ENCODE data around the gene RHBDF2.
"Not testable (repeated sequence)": the region's sequence is repeated elsewhere in the genome, so short reads cannot be mapped to it uniquely, and the experiment has no call there.

Gene RHBDF2

DNA sequence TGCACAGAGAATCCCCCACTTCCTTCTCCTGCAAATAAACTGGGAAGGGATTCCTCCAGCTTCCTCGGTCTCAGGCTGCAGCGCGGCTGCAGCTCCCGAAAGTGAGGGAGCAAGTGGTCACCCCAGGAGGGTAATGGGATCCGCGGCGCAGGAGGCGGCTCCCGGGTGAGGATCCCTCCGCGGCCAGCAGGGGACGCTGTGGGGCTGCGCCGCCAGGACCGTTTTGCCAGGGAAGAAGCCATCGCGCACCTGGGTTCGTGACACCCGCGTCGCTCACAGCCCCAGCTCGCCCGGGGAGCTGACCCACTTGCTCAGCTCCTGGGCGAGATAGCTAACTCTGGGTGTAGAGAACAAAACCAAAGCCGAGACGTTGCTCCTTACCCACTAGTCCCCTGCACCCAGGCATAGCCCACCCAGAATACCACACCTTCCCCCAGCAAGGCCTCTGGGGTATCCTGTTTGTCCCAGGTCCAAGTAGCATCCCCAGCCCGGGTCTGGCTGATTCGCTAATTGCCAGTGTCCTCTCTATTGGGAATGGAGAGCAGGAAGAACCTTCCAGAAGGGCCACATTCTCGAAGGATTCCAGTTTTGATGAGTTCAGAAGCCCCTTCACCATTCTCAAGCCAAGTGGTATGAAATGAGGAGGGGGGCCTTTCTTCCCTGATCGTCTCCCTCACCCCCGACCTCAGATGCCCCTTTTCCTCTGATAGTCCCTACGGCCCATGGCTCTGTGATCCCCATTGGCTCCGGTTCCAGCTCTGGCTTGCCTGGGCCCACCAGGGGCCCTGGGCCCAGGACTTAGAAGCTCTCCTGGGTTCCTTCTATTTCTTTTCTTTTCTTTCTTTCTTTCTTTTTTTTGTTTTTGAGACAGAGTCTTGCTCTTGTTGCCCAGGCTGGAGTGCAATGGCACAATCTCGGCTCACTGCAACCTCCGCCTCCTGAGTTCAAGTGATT lies 22.1 kb upstream of the RHBDF2 start:
- DNase-seq = peak; percentile 72

DNA sequence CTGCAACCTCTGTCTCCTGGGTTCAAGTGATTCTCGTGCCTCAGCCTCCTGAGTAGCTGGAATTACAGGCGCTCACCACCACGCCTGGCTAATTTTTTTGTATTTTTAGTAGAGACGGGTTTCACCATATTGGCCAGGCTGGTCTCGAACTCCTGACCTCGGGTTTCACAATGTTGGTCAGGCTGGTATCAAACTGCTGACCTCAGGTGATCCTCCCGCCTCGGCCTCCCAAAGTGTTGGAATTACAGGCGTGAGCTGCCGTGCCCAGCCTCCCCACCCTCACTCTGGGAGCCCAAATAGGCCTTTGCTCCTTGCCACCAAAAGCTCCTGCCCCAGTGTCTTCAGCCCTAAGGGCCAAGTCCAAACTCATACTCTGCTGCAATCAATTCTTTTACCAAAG lies 20.5 kb upstream of the RHBDF2 start:
- DNase-seq = not testable (repeated sequence)

DNA sequence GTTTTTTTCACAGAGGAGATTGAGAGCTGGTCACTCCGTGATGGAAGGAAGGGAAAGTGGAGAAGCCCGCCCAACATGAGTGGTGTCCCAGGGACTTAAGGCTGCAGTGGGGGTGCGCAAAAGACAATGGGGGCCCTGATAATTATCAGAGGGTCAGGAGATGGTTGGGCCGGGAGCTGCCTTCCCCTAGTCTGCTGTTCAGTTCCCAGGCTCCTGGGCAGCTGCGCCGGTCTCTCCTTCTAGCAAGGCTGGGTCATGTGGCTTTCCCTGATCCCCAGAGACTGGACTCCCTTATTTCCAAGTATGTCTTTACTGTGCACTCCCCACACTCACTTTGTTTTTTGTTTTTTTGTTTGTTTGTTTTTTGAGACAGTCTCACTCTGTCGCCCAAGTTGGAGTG lies 20.0 kb upstream of the RHBDF2 start:
- no peak for DNase-seq

DNA sequence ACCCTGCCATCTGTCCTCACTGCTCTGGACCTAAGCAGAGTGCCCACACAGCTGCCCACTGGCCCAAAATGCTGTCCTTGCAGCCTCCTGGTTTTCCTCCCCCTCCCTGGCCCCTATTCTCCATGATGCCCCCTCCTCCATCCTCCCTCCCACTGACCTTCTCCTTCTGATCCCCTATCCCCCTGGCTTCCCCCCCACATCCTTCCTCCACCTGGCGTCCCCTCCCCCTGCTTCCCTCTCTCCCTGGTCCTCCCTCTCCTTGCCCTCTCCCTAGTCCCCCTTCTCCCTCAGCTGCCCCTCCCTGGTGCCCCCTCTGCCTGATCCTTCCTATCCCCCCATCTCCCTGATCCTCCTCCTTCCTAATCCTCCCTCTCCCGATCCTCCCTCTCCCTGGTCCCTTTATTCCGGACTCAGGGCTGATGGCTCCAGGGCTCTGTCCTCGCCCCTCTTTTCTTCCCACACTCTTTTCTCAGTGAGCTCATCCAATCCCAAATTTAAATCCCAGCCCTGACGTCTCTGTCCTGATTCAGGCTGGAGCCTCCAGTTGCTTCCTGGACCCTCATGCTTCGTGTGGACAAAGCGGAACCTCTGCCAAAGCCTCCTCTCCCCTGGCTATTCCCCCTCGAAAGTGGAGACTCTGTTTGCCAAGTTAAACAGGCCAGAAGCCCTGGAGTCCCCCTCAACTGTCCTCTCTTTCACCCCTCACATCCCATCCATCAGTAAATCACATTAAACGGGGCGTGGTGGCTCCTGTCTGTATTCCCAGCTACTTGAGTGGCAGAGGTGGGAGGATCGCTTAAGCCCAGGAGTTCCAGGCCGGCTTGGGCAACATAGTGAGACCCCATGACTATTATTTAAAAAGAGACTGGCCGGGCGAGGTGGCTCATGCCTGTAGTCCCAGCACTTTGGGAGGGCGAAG lies 18.1 kb upstream of the RHBDF2 start:
- DNase-seq = no peak

DNA sequence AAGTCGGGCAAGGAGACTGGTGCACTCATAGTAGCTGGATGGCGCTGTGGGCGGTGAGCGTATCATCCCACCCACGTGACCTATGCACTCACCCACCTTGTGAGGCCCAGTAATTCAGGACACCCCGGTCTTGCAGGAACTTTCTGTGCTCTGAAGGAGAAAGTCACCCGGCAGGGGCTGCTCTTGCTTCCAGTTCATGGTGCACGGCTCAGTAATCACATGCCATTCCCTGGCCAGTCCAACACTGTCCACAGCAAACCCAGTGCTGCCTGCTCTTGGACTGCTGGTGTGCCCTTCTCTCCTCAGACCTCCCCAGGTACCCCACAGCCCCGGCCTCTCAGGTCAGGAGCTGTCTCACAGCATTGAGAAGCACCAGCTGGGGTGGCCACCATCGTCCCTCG lies 16.4 kb upstream of the RHBDF2 start:
- DNase-seq = no peak

DNA sequence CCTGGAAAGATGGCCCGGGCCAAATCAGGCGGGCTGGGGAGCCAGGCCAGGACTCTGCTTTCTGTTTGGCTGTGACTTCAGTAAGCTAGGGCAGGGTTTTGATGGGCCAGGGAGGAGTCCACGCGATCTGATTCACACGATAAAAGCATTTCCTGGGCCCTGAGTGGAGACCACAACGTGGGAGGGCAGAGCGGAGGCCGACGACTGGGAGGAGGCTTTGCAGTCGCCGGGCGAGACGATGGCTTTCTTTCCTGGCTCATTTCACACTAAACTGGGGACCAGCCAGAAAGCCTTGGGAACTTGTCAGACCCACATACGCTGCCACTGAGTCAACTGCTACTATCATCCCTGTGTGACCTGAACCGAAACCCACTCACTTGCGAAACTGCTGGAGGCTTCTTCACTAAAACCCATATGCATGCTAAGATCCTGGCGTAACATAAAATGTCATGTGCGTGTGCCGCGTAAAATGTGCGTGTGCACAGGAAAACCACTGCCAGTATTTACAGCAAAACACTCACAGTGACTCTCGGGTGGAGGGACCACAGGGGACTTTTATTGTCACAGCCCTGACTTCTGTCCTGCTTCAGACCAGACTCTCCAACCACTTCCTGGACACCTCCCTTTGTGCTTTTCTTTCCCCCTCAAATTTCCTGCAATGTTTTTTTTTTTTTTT lies 14.2 kb upstream of the RHBDF2 start:
- DNase-seq = peak; percentile 95

DNA sequence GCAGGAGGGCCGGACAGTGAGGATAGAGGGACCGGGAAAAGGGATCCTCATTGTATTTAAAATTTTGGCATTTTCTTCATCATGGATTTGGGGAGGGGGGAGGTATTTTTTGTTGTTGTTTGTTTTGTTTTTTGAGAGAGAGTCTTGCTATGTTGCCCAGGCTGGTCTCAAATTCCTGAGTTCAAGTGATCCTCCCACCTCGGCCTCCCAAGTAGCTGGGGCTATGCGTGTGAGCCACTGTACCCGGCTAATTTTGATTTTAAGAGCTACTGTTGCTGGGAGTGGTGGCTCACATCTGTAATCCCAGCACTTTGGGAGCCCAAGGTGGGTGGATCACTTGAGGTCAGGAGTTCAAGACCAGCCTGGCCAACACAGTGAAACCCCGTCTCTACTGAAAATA lies 13.1 kb upstream of the RHBDF2 start:
- DNase-seq = not testable (repeated sequence)

DNA sequence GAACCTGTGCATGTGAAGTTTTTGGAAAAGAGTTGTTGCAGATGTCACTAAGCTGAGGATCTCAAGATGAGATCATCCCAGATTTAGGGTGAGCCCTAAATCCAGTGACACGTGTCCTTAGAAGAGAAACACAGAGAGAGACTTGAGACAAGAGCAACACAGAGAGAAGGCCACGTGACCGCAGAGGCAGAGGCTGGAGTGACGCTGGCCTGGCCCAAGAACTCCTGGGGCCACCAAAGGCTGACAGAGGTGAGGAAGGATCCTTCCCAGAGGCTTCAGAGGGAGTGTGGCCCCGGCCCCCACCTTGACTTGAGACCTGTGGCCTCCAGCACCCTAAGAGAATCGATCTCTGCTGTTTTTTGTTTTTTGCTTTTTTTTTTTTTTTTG lies 12.1 kb upstream of the RHBDF2 start:
- no peak for DNase-seq

DNA sequence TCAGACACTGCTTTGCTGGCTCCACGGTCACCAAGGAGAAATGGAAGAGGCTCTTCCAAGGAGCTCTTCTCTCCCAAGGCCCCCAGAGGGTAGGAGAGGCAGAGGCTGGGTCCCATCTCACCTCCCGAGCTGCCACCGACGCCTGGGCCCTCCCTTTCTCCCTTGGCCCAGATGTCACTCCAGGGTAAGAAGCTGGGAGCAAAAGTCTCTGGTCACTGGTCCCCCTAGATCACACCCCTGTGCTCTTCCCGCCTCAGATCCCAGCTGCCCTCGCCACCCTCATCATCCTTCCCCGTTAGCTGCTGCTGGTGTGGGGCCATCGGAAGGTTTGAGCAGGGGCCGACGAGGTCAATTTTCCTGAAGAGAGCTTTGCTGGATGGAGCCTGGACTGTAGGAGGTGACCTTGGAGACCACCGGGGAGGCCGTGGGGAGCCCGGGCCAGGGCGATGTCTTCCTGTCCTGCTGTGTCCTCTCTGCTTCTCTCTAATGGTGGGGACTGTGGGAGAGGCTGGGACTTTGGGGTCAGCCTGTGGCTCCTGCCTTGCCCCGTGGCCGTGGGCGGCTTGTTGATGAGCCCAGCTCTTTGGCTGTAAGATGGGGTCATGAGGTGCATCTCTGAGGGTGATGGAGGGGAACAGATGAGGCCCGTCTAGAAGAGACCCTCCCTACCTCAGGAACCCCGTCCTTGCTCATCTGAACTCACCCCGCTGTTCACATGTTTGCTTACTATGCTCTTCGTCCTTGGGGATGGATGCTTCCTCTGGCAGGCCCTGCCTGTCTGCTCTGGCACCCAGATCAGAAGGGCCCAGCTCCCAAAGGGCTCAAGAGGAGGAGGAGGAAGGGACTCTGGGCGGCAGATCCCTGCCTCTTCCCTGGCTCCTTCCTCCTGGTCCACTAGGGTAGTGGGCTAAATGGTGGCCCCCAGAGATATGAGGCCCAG lies 11.4 kb upstream of the RHBDF2 start:
- DNase-seq = no peak

DNA sequence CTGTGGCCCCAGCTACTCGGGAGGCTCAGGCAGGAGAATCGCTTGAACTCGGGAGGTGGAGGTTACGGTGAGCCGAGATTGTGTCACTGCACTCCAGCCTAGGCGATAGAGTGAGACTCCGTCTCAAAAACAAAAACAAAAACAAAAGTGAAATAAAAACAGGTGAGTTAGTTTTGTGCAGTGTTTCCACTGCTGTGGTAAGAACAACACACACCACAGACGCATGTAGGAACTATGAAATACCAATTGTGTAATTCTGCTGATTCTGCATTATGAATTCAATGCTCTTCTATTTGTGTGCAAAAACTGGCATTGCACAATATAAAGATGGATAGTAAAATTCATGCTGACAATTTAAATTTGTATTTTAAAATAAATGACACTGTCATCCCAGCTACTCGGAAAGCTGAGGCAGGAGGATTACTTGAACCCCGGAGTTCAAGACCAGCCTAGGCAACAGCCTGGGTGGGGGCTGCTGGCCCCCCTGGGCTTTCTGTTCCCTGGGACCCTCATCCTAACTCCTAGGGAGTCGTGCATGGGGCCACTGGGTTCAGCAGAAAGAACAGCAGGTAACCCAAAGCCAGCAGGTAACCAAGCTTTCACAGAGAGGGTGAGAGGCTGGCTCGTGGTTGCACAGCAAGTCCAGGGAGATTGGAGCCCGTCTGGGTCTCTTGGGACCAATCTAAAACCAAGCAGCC lies 10.6 kb upstream of the RHBDF2 start:
- DNase-seq = peak; percentile 16

DNA sequence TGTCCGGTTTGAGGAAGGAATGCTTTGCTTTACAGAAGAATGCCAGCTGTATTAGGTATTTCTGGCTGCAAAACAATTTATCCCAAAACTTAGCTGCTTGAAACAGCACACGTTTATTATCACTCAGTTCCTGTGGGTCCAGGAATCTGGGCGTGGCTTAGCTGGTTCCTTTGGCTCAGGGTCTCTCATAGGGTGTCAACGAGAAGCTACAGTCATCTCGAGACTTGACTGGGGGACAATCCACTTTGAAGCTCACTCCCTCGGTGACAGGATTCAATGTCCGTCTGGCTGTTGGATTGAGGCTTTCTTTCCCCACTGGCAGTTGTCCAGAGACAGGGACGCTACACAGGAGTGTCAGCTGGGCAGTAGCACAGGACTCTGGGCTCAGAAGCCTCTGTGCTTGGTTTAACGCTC lies 9.6 kb upstream of the RHBDF2 start:
- DNase-seq = no peak

DNA sequence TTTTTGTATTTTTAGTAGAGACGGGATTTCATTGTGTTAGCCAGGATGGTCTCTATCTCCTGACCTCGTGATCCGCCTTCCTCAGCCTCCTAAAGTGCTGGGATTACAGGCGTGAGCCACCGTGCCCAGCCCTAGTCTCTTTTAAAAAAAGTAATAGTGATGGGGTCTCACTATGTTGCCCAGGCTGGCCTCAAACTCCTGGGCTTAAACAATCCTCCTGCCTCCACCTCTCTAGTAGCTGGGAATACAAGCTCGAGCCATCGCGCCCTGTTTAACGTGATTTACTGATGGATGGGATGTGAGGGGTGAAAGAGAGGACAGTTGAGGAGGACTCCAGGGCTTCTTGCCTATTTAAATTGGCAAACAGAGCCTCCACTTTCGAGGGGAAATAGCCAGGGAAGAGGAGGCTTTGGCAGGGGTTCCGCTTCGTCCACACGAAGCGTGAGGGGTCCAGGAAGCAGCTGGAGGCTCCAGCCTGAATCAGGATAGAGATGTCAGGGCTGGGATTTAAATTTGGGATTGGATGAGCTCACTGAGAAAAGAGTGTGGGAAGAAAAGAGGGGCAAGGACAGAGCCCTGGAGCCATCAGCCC lies 7.3 kb upstream of the RHBDF2 start:
- not testable (repeated sequence) for DNase-seq

DNA sequence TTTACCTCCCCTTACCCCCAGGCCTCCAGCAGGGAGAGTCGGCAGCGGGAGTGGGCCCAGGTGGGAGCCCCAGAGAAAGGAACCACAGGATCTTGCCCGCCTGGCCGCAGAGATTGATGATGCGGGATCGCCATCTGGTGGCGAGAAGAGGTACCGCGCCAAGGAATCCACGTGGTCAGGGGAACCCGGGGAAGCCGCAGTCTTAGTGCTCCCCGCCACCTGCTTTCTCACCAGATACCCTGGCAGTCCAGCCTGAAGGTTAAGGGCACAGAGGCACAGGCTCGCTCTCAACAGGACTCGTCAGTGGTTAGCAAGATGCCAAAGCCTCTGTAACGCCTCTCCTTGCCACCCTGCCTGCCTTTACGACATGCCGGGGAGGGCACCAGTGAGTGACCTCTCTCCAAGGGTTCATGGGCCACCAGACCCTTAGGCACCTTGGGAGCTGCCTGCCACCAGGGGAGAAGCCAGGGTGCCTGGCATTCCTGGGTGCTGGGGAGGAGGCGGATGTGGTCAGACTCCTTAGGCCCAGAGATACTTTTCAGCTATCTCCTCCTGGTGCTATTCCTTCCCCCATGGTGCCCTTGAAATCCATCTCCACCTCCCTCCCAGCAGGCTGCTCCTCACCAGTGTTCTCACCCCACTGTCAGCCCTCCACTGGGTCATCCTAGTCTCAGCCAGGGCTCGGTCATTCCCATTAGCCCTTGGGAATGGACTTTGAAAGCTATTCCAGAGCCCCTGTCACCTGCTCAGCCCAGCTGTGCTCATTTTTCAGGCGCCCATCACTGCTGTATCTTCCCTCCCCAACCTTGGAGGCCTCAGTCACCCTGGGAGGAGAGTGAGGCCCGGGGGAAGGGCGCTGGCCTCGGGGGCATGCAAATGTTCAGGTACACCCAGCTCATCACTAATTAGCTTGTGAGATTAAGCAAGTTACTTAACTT lies 5.5 kb upstream of the RHBDF2 start:
- peak; percentile 82 for DNase-seq

DNA sequence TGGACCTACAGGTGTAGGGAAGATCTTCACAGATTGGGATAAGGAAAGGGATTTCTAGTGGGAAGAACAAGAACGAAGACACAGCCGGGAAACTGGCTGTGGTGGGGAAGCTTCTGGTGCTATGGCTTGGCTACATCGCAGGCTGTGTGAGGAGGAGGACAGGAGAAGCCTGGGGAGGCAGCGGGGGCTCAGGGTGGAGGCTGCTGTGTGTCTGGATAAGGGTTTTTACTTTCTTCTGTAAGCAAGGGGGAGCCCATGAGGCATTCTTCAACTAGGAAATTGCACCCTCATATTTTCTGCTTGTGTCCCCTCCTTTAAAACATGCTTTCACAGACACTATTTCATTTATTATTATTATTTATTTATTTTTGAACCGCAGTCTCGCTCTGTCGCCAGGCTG lies 2.9 kb upstream of the RHBDF2 start:
- no peak for DNase-seq

DNA sequence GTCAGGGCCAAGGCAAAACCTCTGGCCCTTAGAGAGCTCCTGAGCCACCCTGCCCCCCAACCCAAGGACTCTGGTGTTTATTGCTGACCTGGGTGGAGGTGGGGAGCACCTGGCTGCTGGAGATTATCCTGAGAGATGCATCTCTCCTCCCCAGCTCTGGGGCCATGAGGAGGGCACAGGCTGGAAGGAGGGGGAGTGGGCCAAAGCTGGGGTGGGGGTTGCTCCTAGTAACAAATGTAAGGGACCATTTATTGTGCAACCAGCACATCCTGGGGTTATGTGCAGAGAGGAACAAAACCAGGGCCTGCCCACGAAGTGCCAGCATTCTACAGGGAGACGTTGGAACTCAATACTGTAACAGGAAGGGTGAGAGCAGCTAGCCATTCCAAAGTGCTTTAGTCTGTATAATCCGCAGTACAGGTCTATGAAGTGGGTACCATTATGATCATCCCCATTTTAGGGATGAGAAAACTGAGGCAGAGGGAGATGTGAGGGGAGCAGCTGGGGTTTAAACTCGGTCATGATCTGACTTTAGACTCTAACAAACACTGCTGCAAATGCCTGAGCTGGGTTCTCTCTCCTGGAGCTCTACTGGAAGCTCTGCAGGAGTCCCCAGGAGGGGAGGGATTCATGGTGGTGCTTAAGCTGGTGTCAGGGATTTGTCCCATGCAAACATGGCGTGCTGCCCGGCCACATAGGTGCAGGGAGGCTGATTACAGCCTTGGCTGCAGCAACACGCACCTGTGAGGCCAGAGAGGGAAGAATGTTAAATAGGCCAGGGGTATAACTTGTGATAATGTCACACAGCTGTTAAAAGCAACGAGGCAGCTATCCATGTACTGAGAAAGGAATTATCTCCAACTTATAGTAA lies 1.4 kb upstream of the RHBDF2 start:
- DNase-seq = no peak

DNA sequence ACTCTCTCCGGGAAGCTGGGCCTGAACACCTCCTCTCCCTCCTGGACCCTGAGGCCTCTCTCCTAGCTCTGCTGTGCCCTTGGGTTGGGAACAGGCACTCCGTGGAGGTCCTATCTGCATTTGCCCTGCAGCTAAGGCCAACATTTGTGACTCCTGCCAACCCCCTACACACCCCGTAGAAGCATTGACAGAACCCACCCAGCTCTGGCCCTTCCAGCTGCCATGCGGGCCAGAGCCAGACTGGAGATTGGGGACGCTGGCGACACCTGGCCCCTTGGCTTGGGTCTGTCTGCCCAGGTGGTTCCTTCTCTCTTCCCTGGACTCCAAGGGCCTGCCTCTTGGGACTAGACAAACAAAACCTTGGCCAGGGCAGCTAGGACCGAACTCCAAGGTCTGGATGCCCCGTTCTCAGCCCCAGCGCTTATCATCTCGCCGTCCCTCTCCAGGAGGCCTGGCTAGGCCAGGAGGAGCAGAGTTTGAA lies 644 bp upstream of the RHBDF2 start:
- DNase-seq = no peak

DNA sequence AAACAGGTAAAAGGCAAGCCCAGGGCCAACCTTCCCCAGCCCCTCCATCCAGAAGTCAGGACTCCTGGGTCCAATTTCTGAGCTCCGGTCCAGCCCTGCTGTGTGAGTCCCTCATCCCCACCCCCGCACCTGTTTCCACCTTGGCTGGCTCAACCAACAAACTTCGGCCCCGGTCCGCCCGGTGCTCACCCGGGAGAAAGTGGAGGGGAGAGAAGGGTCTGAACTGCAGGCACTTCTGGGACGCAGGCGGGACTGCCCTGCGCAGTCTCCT lies 541 bp downstream of the RHBDF2 start:
- no peak for DNase-seq

DNA sequence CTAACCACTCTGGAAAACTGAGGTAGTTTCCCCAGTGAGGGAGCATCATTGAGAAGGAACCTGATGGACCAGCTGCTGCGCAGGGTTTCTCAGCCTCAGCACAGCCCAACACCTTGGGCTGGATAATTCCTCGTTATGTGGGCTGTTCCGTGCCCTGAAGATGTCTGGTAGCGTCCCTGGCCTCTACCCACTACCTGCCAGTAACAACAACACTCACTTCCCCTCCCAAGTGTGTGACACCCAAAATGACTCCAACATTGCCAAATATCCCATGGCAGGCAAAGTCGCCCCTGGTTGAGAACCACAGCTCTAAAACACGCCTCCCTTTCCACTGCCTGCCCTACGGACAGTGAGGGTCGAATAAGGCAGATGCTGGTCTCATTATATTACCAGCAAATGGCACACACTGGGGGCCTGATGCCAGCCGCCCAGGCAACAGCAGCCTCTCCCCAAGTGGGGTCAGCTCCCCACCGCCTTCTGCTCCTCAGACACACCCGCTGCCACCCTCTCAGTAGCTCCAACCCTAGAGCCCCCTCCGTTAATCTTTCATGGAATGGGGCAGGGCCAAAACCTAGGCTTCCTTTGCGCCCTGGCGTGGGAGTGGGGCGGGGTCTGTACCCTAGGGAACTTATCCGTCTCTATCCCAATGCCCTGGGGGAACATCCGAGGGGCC lies 1.0 kb downstream of the RHBDF2 start:
- DNase-seq = no peak

Measured in central memory CD4-positive, alpha-beta T cell (primary cell).